Ectodermal cell (in vitro differentiated cells): ENCODE data around the gene SFMBT2.

Source experiments
- H3K27ac ChIP-seq: 2 replicates; pipeline ENCODE4 v1.7.0; 2013; ENCODE audit warnings: mild to moderate bottlenecking, low read depth, low read length; ENCODE audit not compliant: insufficient read depth, poor library complexity, severe bottlenecking
- H3K27me3 ChIP-seq: 2 replicates; pipeline ENCODE4 v1.7.0; 2013; ENCODE audit warnings: mild to moderate bottlenecking, low read length; ENCODE audit not compliant: insufficient read depth, control insufficient read depth, poor library complexity, severe bottlenecking
- H3K36me3 ChIP-seq: one replicate; pipeline ENCODE4 v1.7.0; 2013; ENCODE audit warnings: low read length; ENCODE audit not compliant: control insufficient read depth, insufficient read depth
- H3K4me1 ChIP-seq: one replicate; pipeline ENCODE4 v1.7.0; 2013; ENCODE audit warnings: low read length; ENCODE audit not compliant: control insufficient read depth, insufficient read depth
- H3K4me3 ChIP-seq: 2 replicates; pipeline ENCODE4 v1.7.0; 2013; ENCODE audit warnings: low read depth, low read length, control low read depth; ENCODE audit not compliant: insufficient read depth
- H3K9me3 ChIP-seq: 2 replicates; pipeline ENCODE4 v1.7.0; 2013; ENCODE audit warnings: mild to moderate bottlenecking, low read length, moderate library complexity; ENCODE audit not compliant: control insufficient read depth
- WGBS, 2 experiments: methylation state at CpG; one replicate each; pipeline ENCODE4 v1.1.7; 2013; ENCODE audit warnings: missing lambda C conversion rate in 2 of 2; 5-methylcytosine and 5-hydroxymethylcytosine counted together

The SFMBT2 gene

DNA sequence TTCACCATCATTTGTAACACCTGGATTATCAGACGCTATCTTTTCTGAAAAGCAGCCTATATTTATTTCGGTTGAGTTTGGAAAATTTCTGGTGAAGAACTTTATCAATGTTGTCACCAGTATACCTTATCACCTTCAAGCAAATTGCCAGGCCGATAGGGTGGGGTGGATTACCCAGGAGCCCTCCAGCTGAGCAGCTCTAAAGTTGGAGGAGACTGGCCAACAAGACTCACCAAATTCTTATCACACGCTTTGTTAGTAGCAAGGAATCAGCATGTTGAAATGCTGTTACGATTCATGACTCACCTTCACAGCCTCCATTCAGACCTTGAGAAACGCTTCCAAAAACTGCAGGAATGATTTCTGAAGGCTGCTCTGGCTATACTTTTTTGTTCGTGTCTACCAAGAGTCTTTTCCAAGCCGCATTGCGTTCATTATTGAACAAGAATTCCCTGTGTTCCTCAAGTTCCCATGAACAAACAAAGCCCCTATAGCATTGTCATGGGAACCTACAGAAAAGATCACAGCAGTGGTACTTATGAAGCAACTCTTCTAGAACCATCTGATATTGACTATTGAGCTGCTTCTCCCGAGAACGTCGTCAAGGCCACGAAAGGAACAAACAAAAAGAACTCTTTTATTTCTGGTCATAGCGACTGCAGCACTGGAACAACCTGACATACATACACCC, 291.4 kb downstream of the SFMBT2 start:
- WGBS, 2 experiments: 90 to 94% methylated on average over 13 to 14 of the region's 14 CpGs

DNA sequence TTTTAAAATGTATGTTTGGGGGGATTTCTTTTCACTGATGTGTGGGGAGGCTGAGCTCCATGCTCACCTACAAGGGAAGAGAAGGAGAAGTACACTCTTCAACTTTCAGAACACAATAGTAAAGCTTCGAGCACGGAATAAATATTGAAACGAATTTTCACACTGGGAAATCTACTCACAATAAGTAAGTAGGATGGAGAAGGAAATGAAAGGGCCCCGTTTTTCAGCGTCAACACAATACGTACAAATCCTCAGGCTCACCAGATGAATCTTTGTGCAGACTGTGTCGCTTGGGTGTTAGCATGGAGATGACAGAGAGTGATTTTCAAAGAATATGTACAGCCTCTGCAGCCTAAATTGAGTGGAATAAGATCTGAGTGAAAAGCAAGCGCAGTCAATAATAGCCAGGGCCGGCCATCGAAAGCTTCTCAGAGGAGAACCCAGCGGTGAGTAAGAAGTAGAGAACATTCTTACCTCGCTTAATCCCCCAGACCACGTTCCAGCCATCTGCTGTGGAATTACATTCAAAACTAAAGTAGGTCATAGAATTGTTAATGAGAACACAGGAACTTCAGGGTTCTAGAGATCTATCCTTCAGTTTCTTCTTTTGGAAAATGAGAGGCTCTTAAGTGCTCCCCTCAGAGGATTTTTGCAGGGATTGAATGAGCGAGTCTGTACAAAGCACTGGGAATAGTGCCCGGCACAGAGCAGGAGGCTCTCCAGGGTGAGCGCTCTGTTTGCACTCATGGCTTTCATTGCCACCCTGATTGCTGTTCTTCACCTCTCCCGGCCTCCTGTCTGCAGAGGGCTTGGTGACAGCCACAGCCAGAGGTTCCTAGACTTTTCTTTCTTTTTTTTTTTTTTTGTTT, 292.8 kb downstream of the SFMBT2 start:
- H3K4me1 ChIP-seq: no peaks in the 10 kb centered on the region
- H3K36me3 ChIP-seq: no peaks in the 10 kb centered on the region
- no peaks in the 10 kb centered on the region for H3K27me3 ChIP-seq
- H3K4me3 ChIP-seq: no peak overlapping the region
- WGBS, 2 experiments: 85 to 88% methylated on average over 15 to 16 of the region's 17 CpGs
- H3K27ac ChIP-seq: no peak overlapping the region
- no peaks in the 10 kb centered on the region for H3K9me3 ChIP-seq

More for the DNA sequence above, 291.4 kb downstream of the SFMBT2 start:
- Histone ChIP-seq H3K27ac (no peak overlapping the region), H3K36me3 (no peaks in the 10 kb centered on the region), H3K4me1 (no peaks in the 10 kb centered on the region), H3K4me3 (no peak overlapping the region), H3K9me3 (no peaks in the 10 kb centered on the region), H3K27me3 (no peaks in the 10 kb centered on the region)

DNA sequence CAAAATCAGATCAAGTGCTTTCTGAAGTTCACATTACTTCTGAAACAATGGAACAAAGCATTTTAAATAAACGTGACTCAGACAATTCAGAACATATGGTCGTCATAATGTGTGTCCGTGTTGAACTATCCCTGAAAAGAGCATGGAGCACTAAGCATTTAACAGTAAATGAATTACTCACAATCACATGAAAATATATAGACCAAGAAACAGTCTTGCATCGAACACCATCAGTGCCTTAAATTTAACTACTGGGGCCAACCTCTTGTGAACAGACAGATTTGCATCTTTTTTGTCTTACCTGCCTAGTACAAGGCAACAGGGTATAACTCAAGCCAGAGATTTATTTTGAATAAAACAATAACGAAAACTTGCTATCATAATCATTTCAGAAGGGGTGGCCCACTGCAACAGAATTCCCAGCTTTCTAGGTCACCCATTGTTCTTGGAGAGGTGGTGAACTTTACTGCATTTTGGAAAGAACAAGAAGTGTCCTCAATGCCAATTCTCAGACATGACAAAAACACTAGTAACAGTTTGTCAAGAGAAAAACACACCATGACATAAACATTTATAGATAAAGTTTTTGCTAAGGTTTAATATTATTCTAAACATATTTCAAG, 293.5 kb downstream of the SFMBT2 start:
- Histone ChIP-seq H3K4me3 (no peak overlapping the region), H3K27ac (no peak overlapping the region), H3K27me3 (no peaks in the 10 kb centered on the region), H3K36me3 (no peaks in the 10 kb centered on the region), H3K9me3 (no peaks in the 10 kb centered on the region), H3K4me1 (no peaks in the 10 kb centered on the region)
- 93% methylated on average over 5 of the region's 5 CpGs for WGBS, 2 experiments

DNA sequence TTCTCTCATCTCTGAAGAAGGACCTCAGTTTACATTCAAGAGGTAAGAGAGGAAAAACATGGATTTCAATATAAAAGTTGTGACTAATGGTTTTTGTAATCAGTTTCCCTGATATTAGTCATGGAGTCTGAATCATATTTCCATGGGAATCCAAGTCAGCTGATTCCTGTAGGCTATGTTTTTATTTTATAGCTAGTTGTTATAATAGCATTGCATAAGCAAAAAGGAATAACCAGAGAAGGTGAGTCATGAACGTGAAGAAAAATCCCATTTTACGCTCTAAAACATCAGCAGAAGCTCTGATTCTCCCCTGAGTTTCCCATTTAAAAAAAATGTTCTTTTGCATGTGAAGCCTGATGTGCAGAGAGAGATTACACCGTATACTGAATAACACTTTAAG, 299.3 kb downstream of the SFMBT2 start:
- no peaks in the 10 kb centered on the region for H3K27me3 ChIP-seq
- 64 to 66% methylated on average over 3 of the region's 3 CpGs for WGBS, 2 experiments
- H3K4me1 ChIP-seq: no peaks in the 10 kb centered on the region
- H3K9me3 ChIP-seq: no peaks in the 10 kb centered on the region
- H3K27ac ChIP-seq: no peak overlapping the region
- H3K36me3 ChIP-seq: no peaks in the 10 kb centered on the region
- no peak overlapping the region for H3K4me3 ChIP-seq

DNA sequence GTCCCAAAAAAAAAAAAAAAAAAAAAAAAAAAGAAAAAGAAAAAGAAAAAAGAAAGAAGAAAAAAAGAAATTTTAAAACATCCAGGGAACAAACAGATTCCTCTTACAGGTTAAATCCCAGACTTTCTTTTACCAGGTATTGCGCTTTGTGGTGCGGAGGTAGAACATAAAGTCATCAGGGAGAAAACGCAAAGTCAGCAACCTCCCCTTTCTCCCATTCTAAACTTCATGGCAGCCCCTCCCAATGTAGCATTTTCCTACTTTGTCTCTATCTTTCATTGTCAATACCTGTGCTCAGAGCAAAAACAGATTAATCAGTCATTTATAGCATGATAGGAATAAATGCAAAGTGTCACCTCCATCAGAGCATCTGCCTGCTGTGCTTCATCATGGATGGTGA, 299.7 kb downstream of the SFMBT2 start:
- H3K27me3 ChIP-seq: no peaks in the 10 kb centered on the region
- no peaks in the 10 kb centered on the region for H3K36me3 ChIP-seq
- WGBS, 2 experiments: 89 to 96% methylated on average over 3 of the region's 3 CpGs
- no peak overlapping the region for H3K4me3 ChIP-seq
- no peaks in the 10 kb centered on the region for H3K9me3 ChIP-seq
- H3K4me1 ChIP-seq: no peaks in the 10 kb centered on the region
- no peak overlapping the region for H3K27ac ChIP-seq
